Endodermal cell (in vitro differentiated cells): ENCODE data around the gene LTBP1. TPM values are rescaled to one million over a fixed set of nuclear protein-coding genes. Genes with fewer than 3 reads are reported as not detected.

Experiments used
- DNase-seq: peaks from one replicate; pipeline ENCODE4 v3.0.0-alpha.2; 2017
- H3K27ac ChIP-seq: 2 replicates; pipeline ENCODE4 v1.5.1; 2013; ENCODE audit warnings: mild to moderate bottlenecking, low read depth, low read length, moderate library complexity
- H3K27me3 ChIP-seq: 2 replicates; pipeline ENCODE4 v1.6.1; 2013; ENCODE audit warnings: mild to moderate bottlenecking, low read length, moderate library complexity; ENCODE audit not compliant: insufficient read depth, control insufficient read depth, poor library complexity, severe bottlenecking
- H3K36me3 ChIP-seq: 2 replicates; pipeline ENCODE4 v1.7.0; 2013; ENCODE audit warnings: mild to moderate bottlenecking, low read length, moderate library complexity; ENCODE audit not compliant: control insufficient read depth, insufficient read depth
- H3K4me1 ChIP-seq: one replicate; pipeline ENCODE4 v1.7.0; 2013; ENCODE audit warnings: low read length; ENCODE audit not compliant: control insufficient read depth, insufficient read depth
- H3K4me3 ChIP-seq: 2 replicates; pipeline ENCODE4 v1.5.1; 2013; ENCODE audit warnings: mild to moderate bottlenecking, low read length, moderate library complexity
- H3K9ac ChIP-seq: 2 replicates; pipeline ENCODE4 v1.6.1; 2013; ENCODE audit warnings: mild to moderate bottlenecking, low read length, moderate library complexity; ENCODE audit not compliant: poor library complexity, severe bottlenecking; ENCODE audit errors: extremely low read depth
- H3K9me3 ChIP-seq: 2 replicates; pipeline ENCODE4 v1.6.1; 2013; ENCODE audit warnings: mild to moderate bottlenecking, low read length, moderate library complexity; ENCODE audit not compliant: control insufficient read depth
- H3K27ac Mint-ChIP-seq: 2 replicates; pipeline ENCODE4 v1.8.0; 2020; ENCODE audit warnings: mixed read lengths
- H3K27me3 Mint-ChIP-seq: 2 replicates; pipeline ENCODE4 v1.8.0; 2021; ENCODE audit warnings: mild to moderate bottlenecking, mixed read lengths; ENCODE audit not compliant: insufficient read depth
- H3K36me3 Mint-ChIP-seq: 2 replicates; pipeline ENCODE4 v1.8.0; 2020; ENCODE audit warnings: low read depth, mixed read lengths
- H3K4me1 Mint-ChIP-seq: 2 replicates; pipeline ENCODE4 v1.8.0; 2020; ENCODE audit warnings: mixed read lengths
- H3K4me3 Mint-ChIP-seq: 2 replicates; pipeline ENCODE4 v1.8.0; 2020; ENCODE audit warnings: mild to moderate bottlenecking, moderate library complexity, mixed read lengths
- H3K9me3 Mint-ChIP-seq: 2 replicates; pipeline ENCODE4 v1.8.0; 2020; ENCODE audit warnings: mild to moderate bottlenecking, mixed read lengths
- WGBS, 2 experiments: methylation state at CpG; one replicate each; pipeline versions ENCODE4 v1.1.5 to v1.1.7; 2013; ENCODE audit warnings: missing lambda C conversion rate in 2 of 2, mixed read lengths in 1 of 2; ENCODE audit not compliant: insufficient coverage in 1 of 2, insufficient read length in 1 of 2; 5-methylcytosine and 5-hydroxymethylcytosine counted together
- total RNA-seq, 2 donors: library from RNA; stranded (reverse); fragmentation: NEBNext Ultra II Directional in 1 of 2; extraction: Animal tissue kit (Norgen Biotek cat#: 25700) in 1 of 2; gene quantifications; 2 replicates in 1 of 2; 3 replicates in 1 of 2; pipeline ENCODE4 v1.2.1, GENCODE V29; 2021
- TF ChIP-seq, protein P1 (sequence below): fragments of 200-600 bp; sonication (generic); conservative IDR thresholded peaks from 2 replicates; pipeline ENCODE4 v1.5.0; 2021; ENCODE audit warnings: antibody characterized with exemption, mild to moderate bottlenecking

LTBP1 gene
- total RNA-seq, 2 donors from 2014 or later: 43.2 to 43.4 TPM

DNA sequence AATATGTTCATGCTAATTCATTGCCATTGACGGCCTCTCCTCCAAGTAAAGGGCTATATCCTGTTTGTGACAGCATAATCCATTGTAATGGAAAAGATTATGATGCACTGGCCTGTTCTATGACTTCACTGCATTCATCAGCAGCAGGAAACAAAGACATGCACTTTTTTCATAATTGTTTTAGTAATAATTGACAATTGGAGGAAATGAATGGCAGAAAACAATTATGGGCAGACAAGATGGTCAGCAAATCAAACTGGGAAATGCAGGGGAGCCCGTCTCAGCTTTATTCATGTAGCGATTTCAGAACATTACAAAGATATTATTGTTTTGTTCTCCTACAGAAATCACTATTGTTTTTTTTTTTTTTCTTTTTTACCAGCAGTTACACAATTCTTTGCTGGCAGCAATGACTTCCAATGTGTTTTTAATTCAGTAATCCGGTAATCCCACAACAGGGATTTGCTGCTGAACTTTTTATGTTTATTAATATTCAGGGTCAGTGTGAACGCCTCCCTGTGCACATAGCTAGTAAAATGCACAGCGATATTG lies 495.9 kb downstream of the LTBP1 start:
- 81 to 88% methylated on average over 4 to 6 of the region's 6 CpGs for WGBS, 2 experiments
- Mint-ChIP-seq H3K4me1 (no peaks in the 10 kb centered on the region), H3K9me3 (peaks cover 1% of the 10 kb centered on the region), H3K36me3 (no peaks in the 10 kb centered on the region), H3K4me3 (no peak overlapping the region), H3K27ac (no peak overlapping the region), H3K27me3 (no peaks in the 10 kb centered on the region)
- TF ChIP-seq, protein P1, sequence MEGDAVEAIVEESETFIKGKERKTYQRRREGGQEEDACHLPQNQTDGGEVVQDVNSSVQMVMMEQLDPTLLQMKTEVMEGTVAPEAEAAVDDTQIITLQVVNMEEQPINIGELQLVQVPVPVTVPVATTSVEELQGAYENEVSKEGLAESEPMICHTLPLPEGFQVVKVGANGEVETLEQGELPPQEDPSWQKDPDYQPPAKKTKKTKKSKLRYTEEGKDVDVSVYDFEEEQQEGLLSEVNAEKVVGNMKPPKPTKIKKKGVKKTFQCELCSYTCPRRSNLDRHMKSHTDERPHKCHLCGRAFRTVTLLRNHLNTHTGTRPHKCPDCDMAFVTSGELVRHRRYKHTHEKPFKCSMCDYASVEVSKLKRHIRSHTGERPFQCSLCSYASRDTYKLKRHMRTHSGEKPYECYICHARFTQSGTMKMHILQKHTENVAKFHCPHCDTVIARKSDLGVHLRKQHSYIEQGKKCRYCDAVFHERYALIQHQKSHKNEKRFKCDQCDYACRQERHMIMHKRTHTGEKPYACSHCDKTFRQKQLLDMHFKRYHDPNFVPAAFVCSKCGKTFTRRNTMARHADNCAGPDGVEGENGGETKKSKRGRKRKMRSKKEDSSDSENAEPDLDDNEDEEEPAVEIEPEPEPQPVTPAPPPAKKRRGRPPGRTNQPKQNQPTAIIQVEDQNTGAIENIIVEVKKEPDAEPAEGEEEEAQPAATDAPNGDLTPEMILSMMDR: no peak
- no peak overlapping the region for H3K4me3 ChIP-seq
- H3K4me1 ChIP-seq: no peaks in the 10 kb centered on the region
- no peaks in the 10 kb centered on the region for H3K36me3 ChIP-seq
- DNase-seq: no peak
- H3K27ac ChIP-seq: no peak overlapping the region
- no peaks in the 10 kb centered on the region for H3K9me3 ChIP-seq
- no peaks in the 10 kb centered on the region for H3K27me3 ChIP-seq
- H3K9ac ChIP-seq: no peak overlapping the region

DNA sequence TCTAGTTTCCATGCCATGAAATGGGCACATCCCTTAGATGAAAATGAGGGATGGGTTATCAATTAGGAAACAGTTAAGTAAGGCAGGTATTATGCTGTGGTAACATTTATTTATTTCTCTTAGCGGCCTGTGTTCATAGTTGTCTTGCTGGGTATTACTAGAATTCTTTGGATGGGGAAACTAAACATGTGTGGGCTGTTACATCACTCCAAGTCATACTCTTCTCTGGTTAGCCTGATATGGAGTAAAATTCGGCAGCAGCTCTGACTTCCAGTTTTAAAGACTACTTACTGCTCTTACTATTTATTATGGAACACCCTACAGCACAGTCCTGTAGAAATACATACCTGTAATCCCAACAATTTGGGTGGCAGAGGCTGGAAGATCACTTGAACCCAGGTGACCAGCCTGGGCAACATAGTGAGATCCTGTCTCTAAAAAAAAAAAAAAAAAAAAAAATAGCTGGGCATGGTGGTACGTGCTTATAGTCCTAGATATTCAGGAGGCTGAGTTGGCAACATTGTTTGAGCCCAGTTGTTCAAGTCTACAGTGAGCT lies 496.6 kb downstream of the LTBP1 start:
- H3K4me1 ChIP-seq: no peaks in the 10 kb centered on the region
- H3K27me3 ChIP-seq: no peaks in the 10 kb centered on the region
- Mint-ChIP-seq H3K27me3 (no peaks in the 10 kb centered on the region), H3K27ac (no peak overlapping the region), H3K4me3 (no peak overlapping the region), H3K9me3 (peaks cover 1% of the 10 kb centered on the region), H3K36me3 (no peaks in the 10 kb centered on the region), H3K4me1 (no peaks in the 10 kb centered on the region)
- TF ChIP-seq, protein P1: no peak
- H3K27ac ChIP-seq: no peak overlapping the region
- WGBS, 2 experiments: 93% methylated on average over 2 to 3 of the region's 3 CpGs
- H3K4me3 ChIP-seq: no peak overlapping the region
- no peaks in the 10 kb centered on the region for H3K9me3 ChIP-seq
- no peak overlapping the region for H3K9ac ChIP-seq
- DNase-seq: no peak
- no peaks in the 10 kb centered on the region for H3K36me3 ChIP-seq

DNA sequence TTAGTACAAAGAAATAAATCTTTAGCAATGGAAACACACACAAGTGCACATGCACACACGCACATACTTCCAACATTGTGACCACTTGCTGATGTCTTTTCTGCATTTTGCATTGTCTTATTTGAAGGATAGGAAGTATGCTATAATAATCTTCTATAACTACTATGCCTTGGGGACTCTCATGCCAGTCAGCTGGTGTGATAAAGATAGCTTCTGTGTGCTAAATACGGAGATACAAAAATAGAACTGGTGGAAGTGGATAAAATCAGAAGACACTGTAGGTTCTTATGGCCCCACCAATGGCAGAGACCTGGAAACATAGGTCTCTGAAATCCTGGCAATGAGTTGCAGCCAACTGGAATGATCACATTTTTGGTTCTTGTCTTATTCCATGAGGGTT lies 498.2 kb downstream of the LTBP1 start:
- Histone ChIP-seq H3K4me1 (no peaks in the 10 kb centered on the region), H3K4me3 (no peak overlapping the region), H3K27me3 (no peaks in the 10 kb centered on the region), H3K27ac (no peak overlapping the region), H3K36me3 (no peaks in the 10 kb centered on the region), H3K9ac (no peak overlapping the region), H3K9me3 (no peaks in the 10 kb centered on the region)
- no peak overlapping the region for H3K27ac Mint-ChIP-seq
- TF ChIP-seq, protein P1: no peak
- no peak for DNase-seq
- no peaks in the 10 kb centered on the region for H3K27me3 Mint-ChIP-seq
- WGBS, 2 experiments: 89 to 97% methylated on average over 1 to 2 of the region's 2 CpGs
- no peaks in the 10 kb centered on the region for H3K36me3 Mint-ChIP-seq
- H3K4me1 Mint-ChIP-seq: no peaks in the 10 kb centered on the region
- H3K4me3 Mint-ChIP-seq: no peak overlapping the region
- peaks cover 1% of the 10 kb centered on the region for H3K9me3 Mint-ChIP-seq
